IgD-negative memory B cell (primary cell): Measurements from ENCODE around the gene SCO1. TPM values are rescaled to one million over a fixed set of nuclear protein-coding genes. Genes with fewer than 3 reads are reported as not detected.

ENCODE experiments used
- H3K27ac Mint-ChIP-seq, 3 donors: one replicate each; pipeline ENCODE4 v1.8.0; 2020 to 2022; ENCODE audit warnings: mild to moderate bottlenecking in 3 of 3, mixed read lengths in 3 of 3, moderate library complexity in 1 of 3
- H3K27me3 Mint-ChIP-seq: one replicate; pipeline ENCODE4 v1.8.0; 2021; ENCODE audit warnings: mixed read lengths
- H3K36me3 Mint-ChIP-seq: one replicate; pipeline ENCODE4 v1.8.0; 2020; ENCODE audit warnings: mild to moderate bottlenecking, mixed read lengths
- H3K4me1 Mint-ChIP-seq, 3 donors: one replicate each; pipeline ENCODE4 v1.8.0; 2020 to 2022; ENCODE audit warnings: mixed read lengths in 3 of 3, mild to moderate bottlenecking in 1 of 3
- H3K4me3 Mint-ChIP-seq, 4 donors: one replicate each; pipeline ENCODE4 v1.8.0; 2020 to 2022; ENCODE audit warnings: mild to moderate bottlenecking in 4 of 4, mixed read lengths in 4 of 4, moderate library complexity in 3 of 4
- H3K9me3 Mint-ChIP-seq, 3 donors: one replicate each; pipeline ENCODE4 v1.8.0; 2020 to 2021; ENCODE audit warnings: mixed read lengths in 3 of 3, mild to moderate bottlenecking in 1 of 3
- polyA plus RNA-seq: library from polyadenylated mRNA; unstranded; fragments of 300-500 nt; fragmentation: Illumina TruSeq; gene quantifications from one replicate; pipeline ENCODE4 v1.2.3, GENCODE V29; 2021

The SCO1 gene
- polyA plus RNA-seq, 1 donor from 2014 or later: 15.4 TPM

DNA sequence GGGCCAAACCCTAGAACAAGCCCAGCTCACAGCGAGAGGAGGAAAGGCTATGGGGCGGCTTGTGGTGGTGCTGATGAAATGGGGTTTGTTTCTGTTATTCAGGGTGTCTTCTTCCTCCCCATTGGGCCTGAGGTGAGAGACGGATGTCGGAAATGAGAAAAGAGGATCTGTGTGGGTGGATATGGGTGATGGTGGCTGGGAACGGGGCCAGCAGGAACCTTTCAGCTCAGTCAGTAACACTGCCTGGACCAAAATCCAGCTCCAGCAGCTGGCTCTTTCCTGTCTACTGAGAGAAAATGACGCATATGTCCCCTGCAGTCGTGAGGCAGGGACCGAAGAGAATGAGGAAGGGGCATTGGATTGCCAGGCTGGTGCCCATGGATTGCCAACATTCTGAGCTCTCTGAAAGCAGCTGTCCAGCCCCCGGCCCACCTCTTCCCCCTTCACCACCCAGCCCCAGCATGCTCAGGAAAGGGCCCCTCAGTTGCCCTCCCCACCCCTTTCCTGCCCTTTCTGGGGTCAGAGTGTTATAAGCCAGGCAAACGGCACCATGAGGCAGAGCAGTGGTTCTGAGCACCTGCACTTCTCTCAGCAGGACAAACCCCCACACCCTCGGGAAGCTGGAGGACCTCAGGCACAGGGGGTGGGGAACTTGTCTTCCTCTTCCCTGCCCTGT is 44.2 kb downstream of the SCO1 start:
- Mint-ChIP-seq H3K9me3 (no peaks in the 10 kb centered on the region), H3K4me1 (peaks cover 0 to 4% (median 1%) of the 10 kb centered on the region in 3 donors), H3K36me3 (no peaks in the 10 kb centered on the region), H3K4me3 (no peak overlapping the region), H3K27ac (no peak overlapping the region), H3K27me3 (no peaks in the 10 kb centered on the region)

DNA sequence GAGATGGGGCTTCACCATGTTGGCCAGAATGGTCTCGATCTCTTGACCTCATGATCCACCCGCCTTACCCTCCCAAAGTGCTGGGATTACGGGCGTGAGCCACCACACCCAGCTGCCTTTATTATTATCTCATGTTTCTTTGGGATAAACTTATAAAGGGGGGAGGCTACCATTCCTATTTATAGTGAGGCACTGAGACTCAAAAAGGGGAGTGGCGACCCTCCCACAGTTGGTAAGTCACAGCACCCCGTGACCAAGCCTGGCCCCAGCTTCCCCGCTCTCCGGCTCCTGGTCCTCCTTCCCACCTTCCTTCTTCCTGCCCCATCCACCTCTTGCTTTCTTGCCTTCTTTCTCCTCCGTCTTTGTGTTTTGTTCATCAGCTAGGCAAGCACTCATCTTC is 45.4 kb downstream of the SCO1 start:
- H3K4me1 Mint-ChIP-seq: peaks cover 0 to 4% (median 1%) of the 10 kb centered on the region in 3 donors
- no peaks in the 10 kb centered on the region for H3K27me3 Mint-ChIP-seq
- H3K9me3 Mint-ChIP-seq: no peaks in the 10 kb centered on the region
- no peak overlapping the region for H3K4me3 Mint-ChIP-seq
- H3K36me3 Mint-ChIP-seq: no peaks in the 10 kb centered on the region
- no peak overlapping the region for H3K27ac Mint-ChIP-seq

DNA sequence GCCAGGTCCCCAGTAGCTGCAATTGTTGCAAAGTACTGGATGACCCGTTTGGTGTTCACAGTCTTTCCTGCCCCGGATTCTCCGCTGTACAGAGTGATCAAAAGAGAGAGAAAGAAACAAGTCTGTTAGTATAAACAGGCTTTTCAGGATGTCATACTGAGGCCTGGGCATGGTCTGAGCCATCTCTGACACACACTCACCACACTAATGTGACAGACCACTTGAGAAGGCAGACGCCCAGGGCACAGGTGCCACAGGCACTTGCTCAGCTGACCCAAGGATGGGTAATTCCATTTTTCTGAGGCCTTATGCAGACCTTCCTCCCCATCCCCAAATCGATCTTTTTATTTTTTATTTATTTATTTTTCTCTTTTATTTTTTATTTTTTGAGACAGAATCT is 47.7 kb downstream of the SCO1 start:
- no peak overlapping the region for H3K4me3 Mint-ChIP-seq
- no peak overlapping the region for H3K27ac Mint-ChIP-seq
- no peaks in the 10 kb centered on the region for H3K27me3 Mint-ChIP-seq
- H3K36me3 Mint-ChIP-seq: peaks cover 1% of the 10 kb centered on the region
- no peaks in the 10 kb centered on the region for H3K9me3 Mint-ChIP-seq
- H3K4me1 Mint-ChIP-seq: peaks cover 4 to 5% (median 4%) of the 10 kb centered on the region in 3 donors

DNA sequence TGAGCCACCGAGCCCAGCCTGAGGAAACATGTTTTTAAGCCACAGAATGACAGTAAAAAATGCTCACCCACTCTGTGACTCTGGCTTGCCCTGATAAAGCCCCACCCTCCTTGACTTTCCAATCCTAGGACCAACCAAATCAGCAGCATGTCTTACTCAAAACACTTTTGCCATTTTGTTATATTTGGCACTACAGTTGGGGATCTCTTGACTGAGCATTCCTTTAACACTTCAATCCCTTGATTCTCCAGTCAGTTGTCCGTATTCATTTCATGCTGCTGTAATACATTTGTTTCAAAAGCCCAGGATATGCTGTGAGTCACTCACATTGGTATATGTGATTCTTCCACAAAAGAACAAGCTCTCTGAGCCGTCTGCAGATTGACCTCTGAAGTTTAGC is 48.4 kb downstream of the SCO1 start:
- no peak overlapping the region for H3K27ac Mint-ChIP-seq
- no peaks in the 10 kb centered on the region for H3K9me3 Mint-ChIP-seq
- no peak overlapping the region for H3K4me3 Mint-ChIP-seq
- H3K4me1 Mint-ChIP-seq: peaks cover 4 to 5% (median 4%) of the 10 kb centered on the region in 3 donors
- H3K27me3 Mint-ChIP-seq: no peaks in the 10 kb centered on the region
- H3K36me3 Mint-ChIP-seq: peaks cover 1% of the 10 kb centered on the region

DNA sequence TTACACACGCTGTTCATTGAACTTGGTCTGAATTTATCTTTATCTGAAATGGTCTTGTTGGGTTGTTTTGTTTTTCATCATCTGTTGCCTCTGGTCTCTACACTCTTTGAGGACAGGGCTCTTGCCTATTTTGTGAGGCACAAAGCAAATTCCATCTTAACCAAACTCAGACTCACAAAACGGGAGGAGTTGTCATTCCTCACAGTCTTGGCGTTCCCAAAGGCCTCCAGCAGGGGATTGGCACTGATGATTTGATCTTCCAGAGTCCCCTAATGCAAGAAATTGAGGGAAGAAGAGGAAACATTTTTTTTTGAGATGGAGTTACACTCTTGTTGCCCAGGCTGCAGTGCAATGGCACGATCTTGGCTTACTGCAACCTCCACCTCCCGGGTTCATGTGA is 49.0 kb downstream of the SCO1 start:
- Mint-ChIP-seq H3K27ac (peak overlapping the region in 1 of 3 donors; percentile 9), H3K4me3 (no peak overlapping the region), H3K9me3 (no peaks in the 10 kb centered on the region), H3K27me3 (no peaks in the 10 kb centered on the region), H3K4me1 (peaks cover 3 to 5% (median 4%) of the 10 kb centered on the region in 3 donors), H3K36me3 (peaks cover 1% of the 10 kb centered on the region)

DNA sequence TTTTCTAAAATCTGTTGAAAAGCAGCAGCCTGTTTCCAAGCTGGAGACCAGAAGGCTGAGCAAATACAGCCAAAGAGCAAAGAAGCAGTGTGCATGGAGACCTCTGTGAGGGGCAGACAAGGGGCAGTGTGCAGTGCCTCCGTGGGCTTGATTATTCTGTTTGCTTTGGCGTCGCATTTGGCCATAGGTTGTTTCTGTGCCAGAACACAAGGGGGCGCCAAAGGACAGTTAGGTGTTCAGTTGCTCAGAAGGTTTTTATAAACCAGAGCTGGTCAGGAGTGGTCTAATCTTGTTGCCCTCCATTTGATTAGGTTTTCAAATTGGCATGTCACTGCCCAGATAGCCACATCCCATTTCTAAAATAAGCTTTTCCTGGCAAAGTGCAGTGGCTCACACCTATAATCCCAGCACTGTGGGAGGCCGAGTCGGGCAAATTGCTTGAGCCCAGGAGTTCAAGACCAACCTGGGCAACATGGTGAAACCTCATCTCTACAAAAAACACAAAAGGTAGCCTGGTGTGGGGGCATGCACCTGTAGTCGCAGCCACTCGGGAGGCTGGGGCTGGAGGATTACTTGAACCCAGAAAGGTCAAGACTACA is 50.8 kb downstream of the SCO1 start:
- Mint-ChIP-seq H3K4me3 (no peak overlapping the region), H3K27ac (no peak overlapping the region), H3K4me1 (peaks cover 0 to 5% (median 4%) of the 10 kb centered on the region in 3 donors), H3K27me3 (no peaks in the 10 kb centered on the region), H3K9me3 (no peaks in the 10 kb centered on the region), H3K36me3 (peaks cover 1% of the 10 kb centered on the region)

DNA sequence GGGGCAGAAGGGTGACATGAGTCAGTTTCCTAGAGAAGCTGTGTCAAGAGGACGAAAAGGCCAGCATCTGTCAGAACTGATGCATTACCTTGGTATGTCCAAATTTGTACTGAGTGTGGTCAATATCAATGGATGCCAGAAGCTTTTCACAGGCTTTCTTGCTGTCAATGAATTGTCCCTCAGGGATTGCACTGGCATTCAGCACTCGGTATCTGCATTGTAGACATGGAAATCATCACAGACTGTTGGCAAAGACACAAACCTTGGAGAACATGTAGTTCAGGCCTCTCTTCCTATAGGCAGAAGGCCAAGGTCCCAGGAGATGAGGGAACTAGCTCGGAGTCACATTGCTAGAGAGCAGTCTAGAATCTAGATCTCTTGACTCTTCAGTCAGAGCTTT is 56.9 kb downstream of the SCO1 start:
- H3K4me1 Mint-ChIP-seq: peaks cover 4 to 5% (median 4%) of the 10 kb centered on the region in 3 donors
- peaks cover 12% of the 10 kb centered on the region for H3K36me3 Mint-ChIP-seq
- H3K27me3 Mint-ChIP-seq: no peaks in the 10 kb centered on the region
- H3K4me3 Mint-ChIP-seq: no peak overlapping the region
- H3K9me3 Mint-ChIP-seq: no peaks in the 10 kb centered on the region
- H3K27ac Mint-ChIP-seq: no peak overlapping the region

DNA sequence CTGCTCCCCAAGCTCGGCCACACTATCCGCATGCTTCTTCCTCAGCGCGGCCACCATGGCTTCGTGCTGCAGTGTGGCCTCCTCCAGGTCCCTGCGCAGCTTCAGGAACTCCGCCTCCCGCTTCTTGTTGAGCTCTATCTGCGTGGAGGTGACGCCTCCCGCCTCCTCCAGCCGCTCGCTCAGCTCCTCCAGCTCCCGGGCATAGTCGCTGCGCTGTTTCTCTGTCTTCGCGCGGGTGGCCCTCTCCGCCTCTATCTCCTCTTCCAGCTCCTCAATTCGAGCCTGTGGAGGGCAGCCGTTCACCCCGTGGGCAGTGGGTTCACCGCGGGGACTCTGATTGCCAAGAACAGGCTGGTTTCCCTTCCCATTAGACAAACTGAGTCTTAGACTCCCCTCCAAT is 59.2 kb downstream of the SCO1 start:
- Mint-ChIP-seq H3K27ac (no peak overlapping the region), H3K4me3 (no peak overlapping the region), H3K4me1 (peaks cover 18 to 25% (median 24%) of the 10 kb centered on the region in 3 donors), H3K36me3 (peaks cover 12% of the 10 kb centered on the region), H3K27me3 (no peaks in the 10 kb centered on the region), H3K9me3 (no peaks in the 10 kb centered on the region)

DNA sequence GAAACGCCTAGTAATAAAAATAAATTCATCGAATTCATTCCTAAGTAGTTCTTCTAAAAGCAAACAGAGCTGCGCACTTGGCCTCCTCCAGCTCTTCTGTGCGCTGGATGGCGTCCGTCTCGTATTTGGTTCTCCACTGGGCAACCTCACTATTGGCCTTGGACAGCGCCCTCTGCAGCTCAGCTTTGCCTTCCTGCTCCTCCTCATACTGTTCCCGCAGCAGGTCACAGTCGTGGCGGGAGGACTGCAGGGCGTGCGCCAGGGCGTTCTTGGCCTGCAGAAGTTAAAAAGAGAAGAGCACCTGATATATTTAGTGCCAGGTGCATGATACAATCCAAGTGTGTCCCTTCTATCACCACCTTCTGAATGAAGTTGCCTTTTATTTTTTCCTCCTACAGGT is 62.0 kb downstream of the SCO1 start:
- peak overlapping the region in 1 of 4 donors; percentile 6 for H3K4me3 Mint-ChIP-seq
- peaks cover 20 to 31% (median 27%) of the 10 kb centered on the region in 3 donors for H3K4me1 Mint-ChIP-seq
- no peaks in the 10 kb centered on the region for H3K9me3 Mint-ChIP-seq
- no peaks in the 10 kb centered on the region for H3K27me3 Mint-ChIP-seq
- peak overlapping the region in 1 of 3 donors; percentile 1 for H3K27ac Mint-ChIP-seq
- H3K36me3 Mint-ChIP-seq: peaks cover 15% of the 10 kb centered on the region

DNA sequence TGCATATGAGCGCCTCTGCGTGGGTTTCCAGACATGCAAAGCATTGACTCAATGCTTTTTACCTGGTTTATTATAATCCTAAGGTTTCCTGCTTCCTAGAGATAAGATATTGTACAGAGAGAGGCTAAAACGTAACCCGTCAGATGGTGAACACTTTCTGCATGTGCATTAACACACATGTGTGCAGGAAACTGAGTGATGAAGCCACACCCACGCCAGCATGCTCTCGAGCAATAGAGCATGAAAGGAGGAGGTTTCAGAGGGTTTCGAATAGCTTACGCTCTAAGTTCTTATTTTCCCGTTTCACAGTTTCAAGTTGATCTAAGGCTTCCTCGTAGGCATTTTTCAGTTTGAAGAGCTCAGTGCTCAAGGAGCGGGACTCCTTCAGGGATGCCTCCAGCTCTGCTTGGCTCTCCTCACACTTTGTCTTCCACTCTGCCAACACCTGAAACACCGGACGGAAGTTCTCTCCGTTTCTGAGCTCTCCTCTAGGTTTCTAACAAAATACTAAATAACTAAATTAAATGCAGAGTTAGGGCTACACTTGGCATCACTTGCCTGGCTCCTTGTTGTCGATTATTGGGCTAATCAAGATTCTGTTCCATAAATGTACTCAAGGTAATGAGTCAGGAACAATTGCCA is 63.5 kb downstream of the SCO1 start:
- no peaks in the 10 kb centered on the region for H3K27me3 Mint-ChIP-seq
- peak overlapping the region; percentile 15 to 92 (median 87) for H3K27ac Mint-ChIP-seq
- no peaks in the 10 kb centered on the region for H3K9me3 Mint-ChIP-seq
- peaks cover 20 to 31% (median 27%) of the 10 kb centered on the region in 3 donors for H3K4me1 Mint-ChIP-seq
- peak overlapping the region; percentile 9 to 95 (median 78) for H3K4me3 Mint-ChIP-seq
- peaks cover 13% of the 10 kb centered on the region for H3K36me3 Mint-ChIP-seq

DNA sequence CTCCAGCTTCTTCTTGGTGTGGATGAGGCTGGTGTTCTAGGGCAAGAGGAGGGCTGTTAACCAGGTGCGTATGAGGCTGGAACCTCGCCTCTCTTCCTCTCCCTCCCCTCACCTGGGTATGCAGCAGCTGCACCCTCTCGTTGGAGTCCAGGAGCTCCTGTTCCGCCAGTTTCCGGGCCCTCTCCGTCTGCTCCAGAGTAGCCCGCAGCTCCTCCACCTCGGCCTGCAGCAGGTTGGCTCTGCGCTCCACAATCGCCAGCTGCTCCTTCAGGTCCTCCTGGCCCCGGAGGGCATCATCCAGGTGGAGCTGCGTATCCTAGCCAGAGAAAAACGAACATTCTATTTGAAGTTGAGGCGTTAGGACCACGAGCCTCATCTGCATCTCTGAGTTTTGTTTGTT is 65.6 kb downstream of the SCO1 start:
- no peaks in the 10 kb centered on the region for H3K9me3 Mint-ChIP-seq
- H3K36me3 Mint-ChIP-seq: peaks cover 8% of the 10 kb centered on the region
- no peak overlapping the region for H3K4me3 Mint-ChIP-seq
- no peak overlapping the region for H3K27ac Mint-ChIP-seq
- H3K27me3 Mint-ChIP-seq: no peaks in the 10 kb centered on the region
- peaks cover 20 to 31% (median 27%) of the 10 kb centered on the region in 3 donors for H3K4me1 Mint-ChIP-seq

DNA sequence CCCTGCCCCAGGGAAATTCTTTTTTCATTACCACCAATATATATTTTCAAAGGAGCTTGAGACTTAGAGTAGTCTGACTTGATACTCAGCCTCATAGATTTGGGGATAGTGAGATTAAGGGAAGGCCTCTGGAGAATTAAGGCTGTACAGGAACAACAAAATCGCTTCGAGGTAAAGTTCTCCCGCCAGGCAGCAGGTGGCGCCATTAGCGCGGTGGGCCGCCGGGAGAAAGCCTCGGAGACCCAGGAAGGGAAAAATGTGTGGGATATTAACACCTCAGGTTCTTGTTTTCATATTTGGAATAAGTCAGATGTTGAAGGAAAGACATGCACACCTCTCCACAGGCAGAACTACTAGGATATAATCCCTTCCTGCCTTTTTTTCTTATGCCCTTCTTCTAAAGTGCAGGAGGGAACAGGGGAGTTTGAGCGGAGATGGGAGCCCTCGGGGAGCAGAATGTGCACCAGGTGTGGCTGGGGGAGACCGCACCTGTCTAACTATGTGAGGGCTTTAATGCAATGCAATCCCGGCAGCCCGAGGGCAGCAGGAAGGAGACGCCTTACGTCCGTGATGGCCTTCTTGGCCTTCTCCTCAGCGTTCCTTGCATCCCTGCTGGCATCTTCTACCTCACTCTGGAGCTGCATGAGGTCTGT is 66.2 kb downstream of the SCO1 start:
- H3K27ac Mint-ChIP-seq: peak overlapping the region in 2 of 3 donors; percentile 57 to 67
- H3K4me1 Mint-ChIP-seq: peaks cover 20 to 31% (median 27%) of the 10 kb centered on the region in 3 donors
- H3K27me3 Mint-ChIP-seq: no peaks in the 10 kb centered on the region
- peaks cover 8% of the 10 kb centered on the region for H3K36me3 Mint-ChIP-seq
- H3K4me3 Mint-ChIP-seq: no peak overlapping the region
- H3K9me3 Mint-ChIP-seq: no peaks in the 10 kb centered on the region

DNA sequence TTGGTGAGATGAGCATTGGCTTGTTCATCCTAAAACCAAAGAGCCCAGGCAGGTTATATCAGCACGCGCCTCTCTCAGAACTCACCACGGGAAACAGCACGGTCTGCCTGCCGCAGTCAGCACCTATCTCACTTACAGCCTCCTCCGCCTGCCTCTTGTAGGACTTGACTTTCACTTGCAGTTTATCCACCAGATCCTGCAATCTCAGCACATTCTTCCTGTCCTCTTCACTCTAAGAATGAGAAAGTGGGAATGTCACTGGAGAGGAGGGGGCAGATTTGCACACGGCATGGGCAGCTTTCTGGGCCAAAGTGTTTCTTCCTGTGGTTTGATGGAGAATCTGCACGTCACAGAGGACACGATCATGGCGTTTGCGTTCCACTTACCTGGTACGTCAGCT is 67.6 kb downstream of the SCO1 start:
- H3K36me3 Mint-ChIP-seq: peaks cover 8% of the 10 kb centered on the region
- H3K27me3 Mint-ChIP-seq: no peaks in the 10 kb centered on the region
- no peaks in the 10 kb centered on the region for H3K9me3 Mint-ChIP-seq
- peak overlapping the region in 1 of 3 donors; percentile 65 for H3K27ac Mint-ChIP-seq
- no peak overlapping the region for H3K4me3 Mint-ChIP-seq
- peaks cover 14 to 20% (median 18%) of the 10 kb centered on the region in 3 donors for H3K4me1 Mint-ChIP-seq

DNA sequence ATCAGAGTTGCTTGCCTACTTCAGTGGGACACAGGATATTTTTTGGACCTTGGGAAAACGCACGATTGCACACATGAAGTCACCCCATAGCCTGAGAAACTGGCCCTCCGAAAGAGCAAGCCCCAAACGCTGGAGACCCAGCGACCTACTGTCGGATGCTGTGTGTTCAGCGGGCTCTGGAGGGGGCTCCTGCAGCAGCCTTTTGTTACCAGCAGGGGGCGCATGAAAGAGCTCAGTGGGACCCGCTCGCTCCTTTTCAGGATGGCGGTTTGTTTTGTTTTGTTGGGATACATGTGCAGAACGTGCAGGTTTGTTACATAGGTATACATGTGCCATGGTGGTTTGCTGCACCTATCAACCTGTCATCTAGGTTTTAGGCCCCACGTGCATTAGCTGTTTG is 68.6 kb downstream of the SCO1 start:
- no peaks in the 10 kb centered on the region for H3K27me3 Mint-ChIP-seq
- H3K27ac Mint-ChIP-seq: no peak overlapping the region
- peaks cover 8% of the 10 kb centered on the region for H3K36me3 Mint-ChIP-seq
- H3K9me3 Mint-ChIP-seq: no peaks in the 10 kb centered on the region
- H3K4me3 Mint-ChIP-seq: no peak overlapping the region
- peaks cover 7 to 12% (median 8%) of the 10 kb centered on the region in 3 donors for H3K4me1 Mint-ChIP-seq

DNA sequence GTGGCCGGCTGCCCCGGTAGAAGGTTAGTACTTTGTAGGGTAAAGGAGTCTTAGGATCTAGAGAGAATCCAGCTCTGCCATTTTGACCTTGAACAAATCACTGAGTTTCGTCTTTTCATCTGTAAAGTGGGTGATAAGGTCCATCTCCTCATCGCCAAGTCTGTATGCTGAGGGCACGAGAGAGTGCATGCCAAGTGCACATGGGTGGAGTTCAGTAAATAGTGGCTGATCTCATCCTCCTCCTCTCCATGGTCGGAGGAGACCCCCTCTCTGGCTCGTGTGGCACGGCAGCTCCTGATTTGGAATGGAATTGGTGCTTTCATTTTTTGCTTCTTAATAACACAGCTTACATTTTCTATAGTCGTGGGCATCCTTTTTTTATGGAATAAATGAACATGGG is 70.9 kb downstream of the SCO1 start:
- no peaks in the 10 kb centered on the region for H3K9me3 Mint-ChIP-seq
- H3K27me3 Mint-ChIP-seq: no peaks in the 10 kb centered on the region
- peaks cover 8% of the 10 kb centered on the region for H3K36me3 Mint-ChIP-seq
- peaks cover 5 to 8% (median 6%) of the 10 kb centered on the region in 3 donors for H3K4me1 Mint-ChIP-seq
- no peak overlapping the region for H3K27ac Mint-ChIP-seq
- H3K4me3 Mint-ChIP-seq: no peak overlapping the region
